ENCODE measurements around the gene TIMM22.
"Not testable (repeated sequence)": the region's sequence is repeated elsewhere in the genome, so short reads cannot be mapped to it uniquely, and the experiment has no call there.

GRCh38 chr17:952592-952991 lies 44.3 kb upstream of the TIMM22 start:
- TF ChIP-seq CTCF (IDR thresholded peaks at IDR 0.05 in 8 of 11, conservative IDR thresholded peaks at IDR 0.05 in 3 of 11); POLR2A (IDR thresholded peaks at IDR 0.05): not testable (repeated sequence)
